Activated effector memory CD4-positive, alpha-beta T cell treated with anti-CD3 and anti-CD28 coated beads, Interleukin-2, amount 50 U/mL, for 16 hours (primary cell): ENCODE measurements around the gene SAMD4A.
"Not testable (repeated sequence)": the region's sequence is repeated elsewhere in the genome, so short reads cannot be mapped to it uniquely, and the experiment has no call there.

Source experiments
- DNase-seq: peaks from one replicate; pipeline ENCODE4 v3.0.0-alpha.2; 2020

The SAMD4A gene

DNA sequence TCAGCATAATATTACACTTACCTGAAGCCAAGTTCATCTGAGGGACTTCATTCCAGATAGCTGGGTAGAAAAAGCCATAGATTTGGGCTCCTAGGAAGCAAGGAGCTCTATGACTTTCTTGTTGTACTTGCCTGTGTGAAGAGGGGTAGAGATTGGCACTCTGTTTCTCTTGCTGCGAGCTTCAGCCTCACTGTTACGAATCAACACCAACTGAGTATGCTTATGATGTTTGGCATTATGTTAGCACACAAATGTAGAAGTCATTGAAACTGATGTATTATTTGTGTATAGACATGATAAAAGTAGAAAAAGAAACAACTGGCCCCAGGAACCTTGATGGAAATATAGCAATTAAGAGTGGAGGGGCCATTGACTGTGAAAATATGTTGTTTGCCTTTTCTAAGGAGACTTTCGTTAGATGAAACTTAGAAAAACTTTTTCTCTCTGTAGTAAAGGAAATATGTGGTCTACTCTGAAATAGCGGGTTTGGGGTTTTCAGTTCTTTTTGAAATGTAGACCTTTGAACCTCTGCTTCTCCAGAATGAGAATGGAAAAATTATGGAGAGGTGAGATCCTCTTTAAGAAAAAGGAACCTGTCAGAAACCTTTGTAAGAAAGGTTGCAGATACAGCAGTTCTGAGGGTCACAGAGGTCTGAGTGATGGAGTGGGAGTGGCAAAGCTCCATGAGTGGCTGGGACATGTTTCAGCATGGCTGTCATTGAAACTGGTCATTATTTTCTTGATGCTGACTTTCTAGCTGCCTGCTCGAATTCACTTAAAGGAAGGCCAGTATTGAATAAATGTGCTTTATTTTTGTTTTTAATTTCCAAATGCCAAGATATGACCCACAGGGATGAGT, 175.8 kb downstream of the SAMD4A start:
- no peak for DNase-seq

DNA sequence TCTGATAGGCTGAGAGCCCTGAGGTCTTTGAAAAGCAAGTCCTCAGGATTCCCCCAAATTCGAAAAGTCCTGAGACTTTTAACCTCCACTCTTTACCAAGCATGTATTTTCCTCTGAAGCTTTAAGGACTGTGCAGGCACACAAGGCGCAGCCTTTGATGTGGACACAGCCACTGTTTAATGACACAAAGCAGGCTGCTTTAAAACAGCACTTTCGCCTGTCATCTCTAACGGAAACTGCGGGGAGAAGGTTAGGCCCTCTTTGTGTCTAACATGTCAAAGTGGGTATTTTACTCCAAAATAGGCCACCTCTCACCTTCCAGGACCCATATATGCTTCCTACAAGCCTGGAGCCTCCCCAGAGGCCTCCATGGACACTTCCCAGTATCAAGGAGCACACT, 176.5 kb downstream of the SAMD4A start:
- no peak for DNase-seq

DNA sequence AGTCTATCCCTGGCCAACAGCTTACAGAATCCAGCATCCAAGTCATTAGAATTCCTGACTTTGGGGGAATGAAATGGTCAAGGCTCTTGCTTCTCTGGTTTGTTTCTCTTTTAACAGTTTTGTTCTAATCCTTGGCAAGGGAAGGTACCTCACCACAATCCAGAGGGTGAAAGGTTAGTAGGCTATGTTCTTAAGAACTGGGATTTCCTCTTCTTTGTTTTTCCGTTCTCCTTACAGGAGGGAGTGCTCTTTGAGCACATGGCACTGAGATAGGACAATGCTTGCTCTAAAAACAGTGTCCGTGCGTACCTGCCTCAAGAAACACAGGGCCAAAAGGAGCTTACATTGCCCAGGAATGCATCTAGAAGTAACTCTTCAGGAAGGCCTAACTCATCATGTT, 179.1 kb downstream of the SAMD4A start:
- DNase-seq = no peak

GRCh38 chr14:54747616-54748015, 180.7 kb downstream of the SAMD4A start:
- DNase-seq = no peak

DNA sequence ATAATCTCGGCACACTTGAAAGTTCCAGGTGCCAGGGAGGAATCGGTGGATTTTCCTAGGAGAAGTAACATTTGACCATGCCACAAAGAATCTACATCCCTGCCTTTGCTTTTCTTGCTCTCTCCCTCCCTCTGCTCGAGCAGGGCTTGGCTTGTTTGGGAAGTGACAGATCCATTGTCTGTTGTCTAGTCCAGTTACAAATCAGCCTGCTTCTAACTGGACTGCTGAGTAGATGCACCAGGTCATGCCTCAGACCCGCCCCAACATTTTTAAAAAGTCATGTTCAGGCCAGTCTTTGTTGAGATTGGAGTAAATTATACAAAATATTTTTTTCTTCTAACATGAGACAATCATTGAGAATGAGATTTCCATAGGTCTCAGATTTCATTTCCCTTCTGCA, 182.3 kb downstream of the SAMD4A start:
- no peak for DNase-seq

DNA sequence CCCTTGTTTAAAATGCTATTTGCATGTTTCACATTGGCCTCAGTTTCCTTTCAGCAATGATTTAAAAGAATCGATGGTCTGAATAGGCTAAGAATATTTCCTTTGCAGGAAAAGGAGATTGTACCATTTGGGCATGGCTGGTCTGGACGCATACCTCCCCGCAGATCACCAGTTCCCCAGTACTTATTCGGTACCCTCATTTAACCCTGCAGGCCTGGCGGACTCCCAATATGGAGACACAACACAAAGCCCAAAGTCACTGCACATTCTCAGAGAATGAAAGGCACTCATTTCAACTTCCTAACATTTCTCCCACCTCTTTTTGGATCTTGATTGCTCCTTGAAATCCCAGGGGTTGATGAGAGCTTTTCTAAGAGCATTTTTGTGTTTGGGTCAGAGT, 182.8 kb downstream of the SAMD4A start:
- DNase-seq = no peak

- DNase-seq = not testable (repeated sequence)
These were observed 185.7 kb downstream of the SAMD4A start for GRCh38 chr14:54752611-54753010.

DNA sequence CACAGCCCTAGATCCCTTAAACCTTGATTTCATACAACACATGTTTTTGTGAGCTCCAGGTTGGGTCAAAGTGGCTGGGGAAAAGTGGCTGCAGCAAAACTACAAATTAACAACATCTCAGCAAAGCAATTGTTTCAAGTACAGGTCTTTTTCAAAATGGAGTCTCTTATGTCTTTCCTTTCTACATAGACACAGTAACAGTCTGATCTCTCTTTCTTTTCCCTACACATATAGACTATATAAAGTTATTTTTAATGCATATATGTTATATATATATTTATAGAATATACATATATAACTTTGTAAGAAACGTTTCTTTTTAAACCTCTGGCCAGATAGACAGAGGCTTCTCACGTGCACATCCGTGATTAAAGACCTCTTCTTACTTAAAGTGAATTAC, 186.5 kb downstream of the SAMD4A start:
- DNase-seq = not testable (repeated sequence)

DNA sequence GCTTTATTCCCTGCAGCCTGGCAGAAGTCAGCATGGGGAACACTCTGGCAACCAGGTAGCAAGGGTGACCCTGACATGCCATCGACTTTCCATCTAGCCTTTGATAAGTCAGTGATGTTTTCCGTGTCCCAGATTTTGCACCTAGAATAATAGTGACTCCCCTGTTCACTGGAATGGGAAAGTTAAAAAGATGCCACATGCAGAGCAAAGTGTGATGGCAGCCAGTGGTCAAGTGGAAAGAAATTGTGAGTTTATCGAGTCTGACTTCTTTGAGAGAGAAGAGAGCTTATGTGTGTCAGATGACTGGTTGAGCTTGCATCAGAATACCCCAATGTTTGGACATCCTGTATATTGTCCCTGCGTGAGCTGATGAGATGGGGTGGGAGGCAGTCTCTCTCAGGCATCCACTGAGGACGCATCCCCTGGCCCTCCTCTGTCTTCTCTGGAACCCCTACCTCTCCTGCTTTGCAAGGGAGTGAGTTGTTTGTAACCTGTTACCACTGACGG, 187.2 kb downstream of the SAMD4A start:
- no peak for DNase-seq

GRCh38 chr14:54754623-54755386, 187.9 kb downstream of the SAMD4A start:
- DNase-seq = no peak

- DNase-seq = no peak
These were observed 189.9 kb downstream of the SAMD4A start for GRCh38 chr14:54756656-54757392.

DNA sequence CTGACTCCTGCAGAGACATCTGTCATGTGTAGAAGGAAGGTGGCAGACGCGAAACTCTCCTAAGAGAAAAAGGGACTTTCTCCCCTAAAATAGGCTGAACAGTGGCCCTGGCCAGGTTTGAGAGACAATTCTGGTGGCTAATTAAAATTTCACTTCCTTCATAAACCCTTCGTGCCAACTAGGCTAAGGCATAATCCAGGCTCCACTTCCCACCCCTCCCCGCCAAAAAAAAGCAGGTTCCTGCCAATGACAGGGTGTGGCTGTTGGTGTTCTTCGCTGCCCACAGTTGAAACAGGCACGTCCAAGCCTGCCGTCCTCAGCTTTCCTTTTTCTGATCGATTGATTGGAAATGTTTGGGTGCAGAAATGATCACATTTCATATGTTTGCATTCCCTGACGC, 191.1 kb downstream of the SAMD4A start:
- no peak for DNase-seq

DNA sequence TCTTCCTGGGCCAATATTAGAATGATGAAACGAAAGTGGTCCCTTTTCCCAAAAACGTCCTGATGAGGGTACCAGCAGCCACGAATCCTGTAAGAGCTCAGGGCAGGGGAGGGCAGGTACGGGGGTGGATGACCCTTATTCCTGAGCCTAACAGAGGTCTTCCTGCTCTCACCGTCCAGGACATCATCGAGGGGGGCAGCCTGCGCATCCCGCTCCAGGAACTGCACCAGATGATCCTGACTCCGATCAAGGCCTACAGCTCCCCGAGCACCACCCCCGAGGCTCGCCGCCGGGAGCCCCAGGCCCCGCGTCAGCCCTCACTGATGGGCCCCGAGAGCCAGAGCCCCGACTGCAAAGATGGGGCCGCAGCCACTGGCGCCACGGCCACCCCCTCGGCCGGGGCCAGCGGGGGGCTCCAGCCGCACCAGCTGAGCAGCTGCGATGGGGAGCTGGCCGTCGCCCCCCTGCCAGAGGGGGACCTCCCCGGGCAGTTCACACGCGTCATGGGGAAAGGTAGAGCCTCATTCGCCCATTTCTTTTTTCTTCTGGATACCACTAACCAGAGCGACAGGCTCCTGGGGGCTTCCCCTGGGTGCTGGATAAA, 193.2 kb downstream of the SAMD4A start:
- no peak for DNase-seq

DNA sequence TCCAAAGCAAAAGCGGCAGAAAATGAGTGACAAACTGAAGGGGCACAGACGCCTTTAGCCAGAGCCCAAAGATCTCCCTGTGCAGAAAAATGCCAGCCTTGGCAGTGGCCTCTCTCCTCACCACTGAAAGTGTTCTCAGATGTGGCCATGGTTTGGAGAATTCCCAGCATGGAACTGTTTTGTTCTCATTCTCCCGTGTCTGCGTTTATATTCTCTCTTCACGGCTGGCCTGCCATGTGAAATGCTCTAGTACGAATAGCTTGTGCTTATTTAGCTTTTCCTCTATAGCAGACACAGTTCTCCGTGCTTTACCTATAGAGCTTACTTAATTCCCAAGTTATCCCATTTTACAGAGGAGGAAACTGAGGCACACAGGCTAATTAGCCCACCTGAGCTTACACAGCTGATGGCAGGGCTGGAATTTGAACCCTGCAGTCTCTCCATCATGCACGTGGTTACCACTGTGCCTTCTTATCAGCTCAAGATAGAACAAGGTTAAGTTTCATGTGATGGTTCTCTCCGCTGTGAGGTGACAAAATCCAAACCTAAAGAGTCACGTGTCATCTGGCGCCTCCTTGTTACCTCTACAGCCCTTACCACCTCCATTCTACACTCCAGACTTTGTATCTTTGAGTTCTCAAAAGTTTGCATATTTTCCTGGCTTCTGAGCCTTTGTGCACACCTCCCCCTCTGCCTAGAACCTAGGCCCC, 194.1 kb downstream of the SAMD4A start:
- DNase-seq = no peak

GRCh38 chr14:54761835-54762234, 194.9 kb downstream of the SAMD4A start:
- no peak for DNase-seq

GRCh38 chr14:54762296-54762695, 195.4 kb downstream of the SAMD4A start:
- no peak for DNase-seq

DNA sequence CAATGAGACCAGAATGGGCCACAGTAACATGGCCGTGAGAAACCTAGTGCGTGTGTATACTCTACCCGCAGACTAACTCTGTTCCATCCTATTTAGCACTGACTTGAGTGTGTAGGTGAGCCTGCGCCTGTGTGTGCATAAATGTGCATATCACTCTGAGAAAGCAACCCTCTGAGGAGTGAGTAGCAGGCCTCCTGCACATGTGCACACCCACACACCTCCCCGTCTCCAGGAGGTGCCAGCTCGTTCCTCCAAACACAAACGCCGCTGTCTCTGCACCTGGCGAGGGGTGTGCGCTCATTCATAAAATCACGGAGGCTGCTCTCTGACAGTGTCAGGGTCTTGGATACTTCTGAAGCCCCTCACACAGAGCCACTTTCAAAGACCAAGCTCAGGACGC, 196.8 kb downstream of the SAMD4A start:
- no peak for DNase-seq

DNA sequence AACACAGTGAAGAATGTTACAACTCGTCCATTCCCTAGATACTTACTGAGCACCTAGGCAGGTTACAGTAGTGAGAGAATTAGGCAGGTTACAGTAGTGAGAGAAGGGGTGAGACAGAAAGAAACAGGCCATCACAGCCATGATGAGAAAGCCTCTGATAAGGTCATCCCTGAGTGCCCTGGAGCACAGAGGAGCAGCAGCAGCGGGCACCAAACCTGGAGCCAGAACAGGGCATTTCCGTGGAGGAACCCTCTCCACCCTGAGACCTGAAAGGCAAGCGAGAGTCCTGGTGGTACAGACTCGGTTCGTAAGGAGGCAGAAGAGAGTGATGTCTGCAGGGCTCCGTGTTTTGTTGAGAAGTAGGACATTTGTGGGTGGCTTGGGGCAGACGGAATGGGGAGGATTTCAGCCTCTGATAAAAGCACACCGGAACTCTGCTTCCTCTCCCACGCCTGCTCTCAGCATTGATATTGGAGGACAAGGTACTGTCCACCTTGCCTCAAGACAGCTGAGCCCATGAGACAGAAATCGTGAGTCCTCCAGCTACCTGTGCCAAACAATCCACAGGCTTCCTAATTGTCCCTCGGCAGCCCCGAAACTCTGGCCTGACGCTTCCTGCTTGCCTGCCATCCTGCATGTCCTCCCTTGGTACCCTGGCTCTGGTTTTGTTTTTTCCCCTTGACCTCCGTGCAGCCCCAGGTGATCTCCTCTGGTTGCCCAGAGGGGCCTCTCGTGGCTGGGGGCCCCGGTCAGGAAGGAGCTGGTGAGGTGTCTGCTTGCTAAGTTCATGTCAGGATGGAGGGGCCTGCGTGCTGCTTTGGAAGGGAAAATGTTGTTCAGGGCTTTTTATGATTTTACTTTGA, 199.6 kb downstream of the SAMD4A start:
- DNase-seq = no peak

DNA sequence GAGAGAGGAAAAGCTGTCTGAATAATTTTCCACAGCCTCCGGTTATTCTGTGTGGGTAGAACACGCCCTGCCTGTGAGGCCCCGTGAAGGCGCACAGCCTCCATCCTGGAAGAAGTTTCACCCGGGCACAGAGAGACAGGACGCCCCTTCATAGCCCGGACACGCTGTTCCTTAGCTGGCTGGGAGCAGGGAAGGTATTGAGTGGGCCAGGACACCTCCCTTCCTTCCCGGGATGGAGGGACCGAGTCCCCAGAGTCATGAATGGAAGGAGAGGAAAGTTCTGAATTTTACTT, 200.2 kb downstream of the SAMD4A start:
- no peak for DNase-seq

DNA sequence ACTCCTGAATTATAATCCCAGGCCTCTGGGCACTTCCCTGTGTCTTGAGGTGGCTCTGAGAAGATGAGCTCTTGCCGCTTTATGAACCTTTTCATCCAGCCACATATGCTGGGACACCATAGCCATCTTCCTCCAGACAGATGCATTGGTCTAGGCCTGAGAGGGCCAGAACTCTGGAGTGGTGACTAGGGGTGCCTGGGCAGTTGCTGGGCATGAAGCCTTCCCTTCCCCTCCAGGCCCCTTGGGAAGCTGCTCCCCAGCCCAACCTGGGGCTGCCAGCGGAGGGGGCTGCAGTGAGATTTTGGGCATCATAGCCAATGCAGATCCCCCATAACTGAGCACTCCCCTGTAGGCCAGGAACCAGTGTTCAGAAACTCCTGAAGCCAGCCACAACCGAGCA, 200.5 kb downstream of the SAMD4A start:
- DNase-seq = no peak

DNA sequence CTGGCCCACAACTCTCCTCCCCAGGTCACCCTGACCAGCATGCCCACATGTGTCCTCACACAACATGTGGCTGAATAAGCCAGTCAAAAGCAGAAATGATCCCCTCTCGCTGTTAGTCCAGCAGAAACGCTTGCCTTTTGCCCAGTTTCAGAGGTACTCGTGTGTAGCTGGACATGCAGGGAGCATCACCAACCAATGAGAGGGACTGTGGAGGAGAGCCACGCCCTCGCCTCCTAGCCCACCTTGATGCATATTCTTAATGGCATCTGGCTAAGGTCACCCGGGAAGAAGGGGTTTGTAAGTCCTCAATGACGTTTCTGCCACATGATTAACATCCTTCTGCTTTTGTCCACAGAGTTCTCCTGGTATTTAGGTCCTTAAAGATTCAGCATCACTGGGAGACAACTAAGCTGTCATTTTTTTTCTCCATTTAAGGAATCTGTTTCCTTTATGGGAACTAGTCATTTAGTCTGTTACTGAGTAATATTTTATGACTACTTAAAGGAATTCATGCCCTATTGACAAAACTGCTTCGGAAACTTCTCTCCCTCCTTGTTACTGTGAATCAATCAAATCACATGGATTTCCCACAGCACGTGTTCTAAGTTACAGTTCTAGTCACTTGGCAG, 201.7 kb downstream of the SAMD4A start:
- no peak for DNase-seq
